GM10248 (cell line): Measurements from ENCODE around the gene ABCC4.

ENCODE experiments used
- CTCF ChIA-PET: fragments of 300-600 bp; sonication (Branson Sonifier 250); formaldehyde crosslinking; extraction: SDS; loops from one replicate; lab custom pipeline; 2021; ENCODE audit warnings: antibody characterized with exemption; lab: Yijun Ruan, JAX
- POLR2A ChIA-PET: fragments of 350-650 bp; sonication (Branson Sonifier 250); formaldehyde crosslinking; extraction: SDS; loops from one replicate; lab custom pipeline; 2020; ENCODE audit warnings: antibody characterized with exemption; lab: Yijun Ruan, JAX
- DNase-seq: peaks from one replicate; pipeline ENCODE4 v3.0.0; 2012; ENCODE audit errors: extremely low spot score
- TF ChIP-seq, protein P1 (sequence below): IDR thresholded peaks from 2 replicates; pipeline ENCODE4 v1.5.1; 2012; ENCODE audit warnings: mild to moderate bottlenecking, low read depth; ENCODE audit errors: extremely low read depth, missing control alignments, control extremely low read depth

The ABCC4 gene

DNA sequence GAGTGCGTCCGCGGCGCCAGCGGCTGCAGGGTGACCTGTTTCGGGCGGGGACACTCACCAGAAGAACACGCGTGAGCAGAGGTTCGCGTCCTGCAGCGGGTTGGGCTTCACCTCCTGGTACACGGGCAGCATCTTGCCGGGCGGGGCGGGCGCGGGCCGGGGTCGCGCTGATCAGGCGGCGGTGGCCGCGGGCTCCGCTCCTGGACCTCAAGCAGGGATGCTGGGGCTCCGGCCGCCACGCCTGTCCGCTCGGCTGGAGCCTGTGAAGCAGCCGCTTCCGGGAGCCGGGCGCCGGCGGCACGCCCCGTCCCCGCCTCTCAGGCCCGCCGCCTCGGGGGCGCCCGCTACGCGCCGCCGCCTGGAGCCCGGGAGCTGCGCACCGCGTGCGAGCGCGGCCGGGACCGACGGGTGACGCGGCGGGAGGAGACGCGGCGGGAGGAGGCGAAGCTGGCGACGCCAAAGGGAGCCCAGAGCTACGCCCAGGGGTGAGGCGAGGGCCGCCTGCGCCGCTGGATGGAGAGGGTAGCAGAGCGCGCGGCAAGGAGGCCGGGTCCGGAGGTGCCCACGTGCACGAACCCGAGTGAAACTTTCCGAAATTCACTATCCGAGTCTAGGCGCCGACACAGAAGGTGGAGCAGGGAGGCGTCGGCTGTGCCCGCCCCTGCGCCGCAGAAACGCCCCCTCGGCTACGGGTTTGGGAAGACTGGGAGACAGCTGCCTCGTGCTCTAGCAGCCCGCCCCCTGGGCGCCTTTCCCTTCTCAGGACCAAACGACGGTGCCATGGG is at the start of gene ABCC4:
TSS of gene ABCC4 (minus strand) at position 269 of the 785 bp plus-strand sequence. CDS start at position 132, 137 bp downstream.
- DNase-seq, result peak; percentile 90
- POLR2A ChIA-PET, result interaction anchor here (0.7 kb wide), 1 partner anchor 42 kb away, joined by 3 read pairs; no protein-coding TSS in a partner anchor
- TF ChIP-seq, protein P1, sequence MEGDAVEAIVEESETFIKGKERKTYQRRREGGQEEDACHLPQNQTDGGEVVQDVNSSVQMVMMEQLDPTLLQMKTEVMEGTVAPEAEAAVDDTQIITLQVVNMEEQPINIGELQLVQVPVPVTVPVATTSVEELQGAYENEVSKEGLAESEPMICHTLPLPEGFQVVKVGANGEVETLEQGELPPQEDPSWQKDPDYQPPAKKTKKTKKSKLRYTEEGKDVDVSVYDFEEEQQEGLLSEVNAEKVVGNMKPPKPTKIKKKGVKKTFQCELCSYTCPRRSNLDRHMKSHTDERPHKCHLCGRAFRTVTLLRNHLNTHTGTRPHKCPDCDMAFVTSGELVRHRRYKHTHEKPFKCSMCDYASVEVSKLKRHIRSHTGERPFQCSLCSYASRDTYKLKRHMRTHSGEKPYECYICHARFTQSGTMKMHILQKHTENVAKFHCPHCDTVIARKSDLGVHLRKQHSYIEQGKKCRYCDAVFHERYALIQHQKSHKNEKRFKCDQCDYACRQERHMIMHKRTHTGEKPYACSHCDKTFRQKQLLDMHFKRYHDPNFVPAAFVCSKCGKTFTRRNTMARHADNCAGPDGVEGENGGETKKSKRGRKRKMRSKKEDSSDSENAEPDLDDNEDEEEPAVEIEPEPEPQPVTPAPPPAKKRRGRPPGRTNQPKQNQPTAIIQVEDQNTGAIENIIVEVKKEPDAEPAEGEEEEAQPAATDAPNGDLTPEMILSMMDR, result no peak
- CTCF ChIA-PET, result interaction anchor here (0.9 to 5.2 kb wide), 14 partner anchors 8 to 120 kb away, joined by 3 to 23 read pairs (median 4); no protein-coding TSS in a partner anchor

DNA sequence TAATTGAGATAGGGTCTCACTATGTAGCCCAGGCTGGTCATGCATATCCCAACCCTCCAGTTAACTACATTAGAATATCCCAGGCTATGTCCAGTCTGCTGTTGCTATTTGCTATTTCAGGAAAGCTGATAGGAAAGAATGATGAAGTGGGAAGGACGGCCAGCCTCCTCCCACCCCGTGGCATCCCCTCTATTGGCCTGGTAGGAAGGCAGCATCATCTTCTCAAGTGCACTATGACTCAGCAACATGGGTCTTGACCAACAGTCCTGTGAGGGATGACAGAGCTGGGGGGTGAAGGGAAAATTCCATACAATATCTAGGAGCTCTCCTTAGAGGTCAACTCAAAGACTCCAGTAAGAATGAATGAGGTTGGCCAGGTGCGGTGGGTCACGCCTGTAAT is 48.0 kb upstream of the ABCC4 start:
- DNase-seq, result no peak
- CTCF ChIA-PET, result interaction anchor here (1.0 to 1.9 kb wide), 2 partner anchors 13 to 160 kb away, joined by 3 to 7 read pairs; no protein-coding TSS in a partner anchor
- POLR2A ChIA-PET, result interaction anchor here (0.7 kb wide), 1 partner anchor 11 kb away, joined by 6 read pairs; no protein-coding TSS in a partner anchor
- TF ChIP-seq, protein P1, result no peak

DNA sequence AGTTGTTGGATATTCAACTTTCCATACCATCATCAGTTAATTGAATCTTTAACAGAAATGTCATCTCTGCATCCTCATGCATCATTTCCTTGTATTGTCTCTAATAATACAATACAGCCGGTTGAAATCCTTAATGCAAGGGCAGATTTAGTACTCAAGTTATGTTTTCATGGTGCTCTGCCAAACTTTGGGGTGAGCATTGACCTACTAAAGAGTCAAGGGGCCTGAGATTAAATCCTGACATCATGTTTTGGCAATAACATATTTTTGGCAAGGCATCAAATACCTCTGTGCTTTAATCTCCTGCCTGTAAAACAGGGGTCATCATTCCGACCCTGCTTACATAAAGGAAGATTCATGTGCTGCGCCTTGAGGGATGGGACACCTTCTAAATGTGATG is 42.7 kb upstream of the ABCC4 start:
- ChIA-PET POLR2A (no interaction called here), CTCF (no interaction called here)
- DNase-seq, result no peak
- TF ChIP-seq, protein P1, result no peak

DNA sequence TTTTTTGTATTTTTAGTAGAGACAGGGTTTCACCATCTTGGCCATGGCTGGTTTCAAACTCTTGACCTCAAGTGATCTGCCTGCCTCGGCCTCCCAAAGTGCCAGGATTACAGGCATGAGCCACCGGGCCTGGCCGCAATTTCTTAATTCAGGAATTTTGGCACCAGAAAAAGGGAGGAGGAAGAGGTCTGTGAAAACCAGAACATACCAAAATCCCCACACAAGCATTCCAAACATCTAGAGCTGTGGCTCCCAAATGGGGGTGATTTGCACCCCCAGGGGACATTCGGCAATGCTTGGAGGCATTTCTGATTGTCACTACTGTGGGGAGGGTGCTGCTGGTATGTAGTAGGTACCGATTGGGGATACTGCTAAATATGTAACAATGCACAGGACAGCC is 40.2 kb upstream of the ABCC4 start:
- CTCF ChIA-PET, result interaction anchor here (2.1 kb wide), 1 partner anchor 152 kb away, joined by 5 read pairs; no protein-coding TSS in a partner anchor
- DNase-seq, result no peak
- POLR2A ChIA-PET, result interaction anchor here (0.6 kb wide), 1 partner anchor 13 kb away, joined by 6 read pairs; no protein-coding TSS in a partner anchor
- TF ChIP-seq, protein P1, result no peak

GRCh38 chr13:95338905-95339304 is 37.7 kb upstream of the ABCC4 start:
- ChIA-PET POLR2A (no interaction called here), CTCF (interaction anchor here (1.5 to 2.7 kb wide), 4 partner anchors 22 to 147 kb away, joined by 3 to 7 read pairs (median 5); no protein-coding TSS in a partner anchor)
- TF ChIP-seq, protein P1, result no peak

GRCh38 chr13:95337597-95337996 is 36.3 kb upstream of the ABCC4 start:
- DNase-seq, result no peak
- POLR2A ChIA-PET, result no interaction called here
- CTCF ChIA-PET, result interaction anchor here (1.3 to 2.7 kb wide), 3 partner anchors 8 to 146 kb away, joined by 3 to 7 read pairs (median 4); no protein-coding TSS in a partner anchor
- TF ChIP-seq, protein P1, result no peak

More at GRCh38 chr13:95338905-95339304, 37.7 kb upstream of the ABCC4 start:
- DNase-seq, result no peak
